ENCODE measurements around the gene ANKRD18A.

The ANKRD18A gene

GRCh38 chr9:38529317-38529716 is 91.1 kb downstream of the ANKRD18A start:
- no peak for DNase-seq

- DNase-seq, result no peak
Measured at GRCh38 chr9:38527503-38527902, 92.9 kb downstream of the ANKRD18A start.

GRCh38 chr9:38526591-38526990 is 93.8 kb downstream of the ANKRD18A start:
- no peak for DNase-seq

- DNase-seq, result no peak
Measured at GRCh38 chr9:38523121-38523520, 97.3 kb downstream of the ANKRD18A start.

- no peak for DNase-seq
Measured at GRCh38 chr9:38521762-38522161, 98.6 kb downstream of the ANKRD18A start.

All from right hindlimb (tissue), 1 donor.